Measurements from ENCODE around the gene CDC5L. TPM values are rescaled to one million over a fixed set of nuclear protein-coding genes. Genes with fewer than 3 reads are reported as not detected.
A peak's percentile ranks its signal among the peaks of the same experiment; 100 is the strongest.

The CDC5L gene
- total RNA-seq, 1 experiment from 2014 or later: 43.9 TPM

DNA sequence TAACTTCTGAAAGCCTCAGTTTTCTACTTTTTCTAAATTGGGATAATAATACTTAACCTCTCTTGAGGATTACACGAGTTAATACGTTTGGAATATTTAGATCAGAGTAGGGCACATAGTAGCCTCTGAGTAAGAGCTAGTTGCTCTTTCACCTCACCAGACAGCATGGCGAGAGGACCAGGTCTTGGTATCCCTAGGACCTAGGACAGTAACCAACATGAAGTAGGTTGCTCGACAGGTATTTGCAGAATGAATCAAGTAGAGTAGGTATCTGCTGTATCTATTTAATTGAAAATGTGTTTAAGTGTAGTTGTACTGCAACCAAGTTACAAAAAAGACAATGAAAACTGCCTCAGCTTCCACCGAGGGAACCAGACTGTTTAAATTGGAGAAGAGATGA is 1.4 kb downstream of the CDC5L start:
- Histone ChIP-seq H3K9me3 (ENCODE audit: low read depth, low read length, poor library complexity, severe bottlenecking) (no peaks in the 10 kb centered on the region), H3K27me3 (replicated peaks; ENCODE audit: insufficient read depth, low read depth, low read length, poor library complexity) (no peaks in the 10 kb centered on the region), H3K4me3 (ENCODE audit: low read depth, low read length, poor library complexity, severe bottlenecking) (peak overlapping the region; percentile 70), H3K4me1 (ENCODE audit: insufficient read depth, low read length, poor library complexity, severe bottlenecking) (peaks cover 10% of the 10 kb centered on the region), H3K36me3 (ENCODE audit: insufficient read depth, low read length, poor library complexity, severe bottlenecking) (peaks cover 35% of the 10 kb centered on the region), H3K27ac (ENCODE audit: low read depth, low read length, poor library complexity, severe bottlenecking) (no peak overlapping the region)
- BruUV-seq (replicated peaks): TSS peak; percentile 76
- intact Hi-C loops (cut with micrococcal nuclease; ENCODE audit: unreplicated experiment): no loop called here
- CTCF ChIA-PET: no interaction called here
- POLR2A ChIA-PET (ENCODE audit: low non-redundant PET): no interaction called here
- DNase-seq (ENCODE audit: low spot score): no peak
- TF ChIP-seq, protein P1, sequence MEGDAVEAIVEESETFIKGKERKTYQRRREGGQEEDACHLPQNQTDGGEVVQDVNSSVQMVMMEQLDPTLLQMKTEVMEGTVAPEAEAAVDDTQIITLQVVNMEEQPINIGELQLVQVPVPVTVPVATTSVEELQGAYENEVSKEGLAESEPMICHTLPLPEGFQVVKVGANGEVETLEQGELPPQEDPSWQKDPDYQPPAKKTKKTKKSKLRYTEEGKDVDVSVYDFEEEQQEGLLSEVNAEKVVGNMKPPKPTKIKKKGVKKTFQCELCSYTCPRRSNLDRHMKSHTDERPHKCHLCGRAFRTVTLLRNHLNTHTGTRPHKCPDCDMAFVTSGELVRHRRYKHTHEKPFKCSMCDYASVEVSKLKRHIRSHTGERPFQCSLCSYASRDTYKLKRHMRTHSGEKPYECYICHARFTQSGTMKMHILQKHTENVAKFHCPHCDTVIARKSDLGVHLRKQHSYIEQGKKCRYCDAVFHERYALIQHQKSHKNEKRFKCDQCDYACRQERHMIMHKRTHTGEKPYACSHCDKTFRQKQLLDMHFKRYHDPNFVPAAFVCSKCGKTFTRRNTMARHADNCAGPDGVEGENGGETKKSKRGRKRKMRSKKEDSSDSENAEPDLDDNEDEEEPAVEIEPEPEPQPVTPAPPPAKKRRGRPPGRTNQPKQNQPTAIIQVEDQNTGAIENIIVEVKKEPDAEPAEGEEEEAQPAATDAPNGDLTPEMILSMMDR (conservative IDR thresholded peaks at IDR 0.05; ENCODE audit: low read depth, low read length): no peak

- TF ChIP-seq, protein P1 (conservative IDR thresholded peaks at IDR 0.05; ENCODE audit: low read depth, low read length): no peak
- TF ChIP-seq EZH2 (IDR thresholded peaks at IDR 0.05; ENCODE audit: borderline replicate concordance, low read depth, low read length, poor library complexity, severe bottlenecking): no peak
- H3K9me3 ChIP-seq (ENCODE audit: low read depth, low read length, poor library complexity, severe bottlenecking): no peaks in the 10 kb centered on the region
- BruUV-seq (replicated peaks): no TSS peak
- ChIA-PET POLR2A (ENCODE audit: low non-redundant PET) (interaction anchor here (0.6 kb wide), 1 partner anchor 464 kb away, joined by 3 read pairs; no protein-coding TSS in a partner anchor), CTCF (no interaction called here)
- H3K4me3 ChIP-seq (ENCODE audit: low read depth, low read length, poor library complexity, severe bottlenecking): no peak overlapping the region
- H3K36me3 ChIP-seq (ENCODE audit: insufficient read depth, low read length, poor library complexity, severe bottlenecking): peaks cover 47% of the 10 kb centered on the region
- intact Hi-C loops (cut with micrococcal nuclease; ENCODE audit: unreplicated experiment): no loop called here
- no peaks in the 10 kb centered on the region for H3K27me3 ChIP-seq (replicated peaks; ENCODE audit: insufficient read depth, low read depth, low read length, poor library complexity)
- no peak for DNase-seq (ENCODE audit: low spot score)
- H3K4me1 ChIP-seq (ENCODE audit: insufficient read depth, low read length, poor library complexity, severe bottlenecking): peaks cover 10% of the 10 kb centered on the region
- no peak overlapping the region for H3K27ac ChIP-seq (ENCODE audit: low read depth, low read length, poor library complexity, severe bottlenecking)
Measured at GRCh38 chr6:44390158-44390683, 2.7 kb downstream of the CDC5L start.

- no peak for DNase-seq (ENCODE audit: low spot score)
- no peak for TF ChIP-seq EZH2 (IDR thresholded peaks at IDR 0.05; ENCODE audit: borderline replicate concordance, low read depth, low read length, poor library complexity, severe bottlenecking)
- TF ChIP-seq, protein P1 (conservative IDR thresholded peaks at IDR 0.05; ENCODE audit: low read depth, low read length): no peak
- Histone ChIP-seq H3K36me3 (ENCODE audit: insufficient read depth, low read length, poor library complexity, severe bottlenecking) (peaks cover 84% of the 10 kb centered on the region), H3K4me1 (ENCODE audit: insufficient read depth, low read length, poor library complexity, severe bottlenecking) (peaks cover 25% of the 10 kb centered on the region), H3K27me3 (replicated peaks; ENCODE audit: insufficient read depth, low read depth, low read length, poor library complexity) (no peaks in the 10 kb centered on the region), H3K27ac (ENCODE audit: low read depth, low read length, poor library complexity, severe bottlenecking) (no peak overlapping the region), H3K4me3 (ENCODE audit: low read depth, low read length, poor library complexity, severe bottlenecking) (no peak overlapping the region), H3K9me3 (ENCODE audit: low read depth, low read length, poor library complexity, severe bottlenecking) (no peaks in the 10 kb centered on the region)
- intact Hi-C loops (cut with micrococcal nuclease; ENCODE audit: unreplicated experiment): no loop called here
- POLR2A ChIA-PET (ENCODE audit: low non-redundant PET): no interaction called here
- CTCF ChIA-PET: no interaction called here
- no TSS peak for BruUV-seq (replicated peaks)
Measured at GRCh38 chr6:44395501-44395900, 8.0 kb downstream of the CDC5L start.

Data from A673 (cell line).